ENCODE measurements around the gene GCHFR. TPM values are rescaled to one million over a fixed set of nuclear protein-coding genes. Genes with fewer than 3 reads are reported as not detected.

Gene GCHFR
- polyA plus RNA-seq, 1 of the 3 experiments (the other 2 are of a cell fraction) = 0.67 TPM

DNA sequence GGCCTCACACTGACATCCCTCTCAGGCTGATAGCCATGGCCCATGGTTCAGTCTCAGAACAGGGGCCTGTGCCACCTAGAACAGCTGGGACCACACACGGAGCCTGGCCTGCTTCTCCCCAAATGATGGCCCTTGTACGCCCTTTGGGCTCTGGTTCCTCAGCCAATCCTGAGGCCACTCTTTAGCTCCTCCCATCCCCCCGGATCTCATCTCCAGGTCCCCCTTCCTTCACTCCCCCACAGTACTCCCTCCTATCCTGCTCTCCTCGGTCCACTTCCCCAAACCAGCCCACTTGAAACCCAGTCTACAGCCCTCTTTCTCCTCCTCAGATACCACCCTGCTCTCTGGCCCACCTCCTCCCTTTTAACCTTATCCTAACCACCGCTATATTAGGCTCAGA, 25.3 kb downstream of the GCHFR start:
- POLR2A ChIA-PET = no interaction called here
- H3F3A ChIP-seq (replicated peaks; ENCODE audit: insufficient read depth) = peaks cover 14% of the 10 kb centered on the region
- H3K27me3 ChIP-seq (ENCODE audit: insufficient read depth) = no peaks in the 10 kb centered on the region
- no peaks in the 10 kb centered on the region for H3K9me2 ChIP-seq
- peaks cover 56% of the 10 kb centered on the region for H3K79me2 ChIP-seq (ENCODE audit: insufficient read depth)
- no peak overlapping the region for H3K4me2 ChIP-seq
- H3K9me3 ChIP-seq = no peaks in the 10 kb centered on the region
- H3K36me3 ChIP-seq (replicated peaks in 1 of 2; ENCODE audit: control insufficient read depth in 1 of 2, insufficient read depth in 2 of 2, low read length in 1 of 2) = peaks cover 0 to 5% of the 10 kb centered on the region in 2 experiments
- no peak overlapping the region; a peak in 1 of 4 replicates for H3K27ac ChIP-seq (ENCODE audit: low read depth in 2 of 2, low read length in 1 of 2)
- no peak overlapping the region for H3K4me3 ChIP-seq (ENCODE audit: low read depth in 2 of 2, low read length in 1 of 2)
- WGBS (ENCODE audit: low lambda C conversion rate) = 93% methylated on average over 5 of the region's 5 CpGs
- CTCF ChIA-PET = interaction anchor here (0.6 to 31.8 kb wide), 5 partner anchors 15 to 105 kb away, joined by 3 to 555 read pairs (median 4); partner anchors contain the start of genes RMDN3 and VPS18
- no peak for DNase-seq
- H3K4me1 ChIP-seq (ENCODE audit: control insufficient read depth in 1 of 2, insufficient read depth in 2 of 2, low read depth in 1 of 2, low read length in 1 of 2) = peaks cover 2 to 16% of the 10 kb centered on the region in 2 experiments; a peak in 3 of 4 replicates
- H4K20me1 ChIP-seq (ENCODE audit: insufficient read depth) = peaks cover 19% of the 10 kb centered on the region
- no peak overlapping the region for H2AFZ ChIP-seq (ENCODE audit: low read depth)
- no peak overlapping the region for H3K9ac ChIP-seq
- no peak for TF ChIP-seq YY1 (IDR thresholded peaks at IDR 0.05; ENCODE audit: low read depth)
- no peak for TF ChIP-seq RAD21 (IDR thresholded peaks at IDR 0.05; ENCODE audit: low read length)
- TF ChIP-seq NRF1 (IDR thresholded peaks at IDR 0.05; ENCODE audit: low read depth, low read length) = no peak
- TF ChIP-seq JUND (IDR thresholded peaks at IDR 0.05) = no peak
- TF ChIP-seq ELF1 (IDR thresholded peaks at IDR 0.05) = no peak
- TF ChIP-seq, protein P1, sequence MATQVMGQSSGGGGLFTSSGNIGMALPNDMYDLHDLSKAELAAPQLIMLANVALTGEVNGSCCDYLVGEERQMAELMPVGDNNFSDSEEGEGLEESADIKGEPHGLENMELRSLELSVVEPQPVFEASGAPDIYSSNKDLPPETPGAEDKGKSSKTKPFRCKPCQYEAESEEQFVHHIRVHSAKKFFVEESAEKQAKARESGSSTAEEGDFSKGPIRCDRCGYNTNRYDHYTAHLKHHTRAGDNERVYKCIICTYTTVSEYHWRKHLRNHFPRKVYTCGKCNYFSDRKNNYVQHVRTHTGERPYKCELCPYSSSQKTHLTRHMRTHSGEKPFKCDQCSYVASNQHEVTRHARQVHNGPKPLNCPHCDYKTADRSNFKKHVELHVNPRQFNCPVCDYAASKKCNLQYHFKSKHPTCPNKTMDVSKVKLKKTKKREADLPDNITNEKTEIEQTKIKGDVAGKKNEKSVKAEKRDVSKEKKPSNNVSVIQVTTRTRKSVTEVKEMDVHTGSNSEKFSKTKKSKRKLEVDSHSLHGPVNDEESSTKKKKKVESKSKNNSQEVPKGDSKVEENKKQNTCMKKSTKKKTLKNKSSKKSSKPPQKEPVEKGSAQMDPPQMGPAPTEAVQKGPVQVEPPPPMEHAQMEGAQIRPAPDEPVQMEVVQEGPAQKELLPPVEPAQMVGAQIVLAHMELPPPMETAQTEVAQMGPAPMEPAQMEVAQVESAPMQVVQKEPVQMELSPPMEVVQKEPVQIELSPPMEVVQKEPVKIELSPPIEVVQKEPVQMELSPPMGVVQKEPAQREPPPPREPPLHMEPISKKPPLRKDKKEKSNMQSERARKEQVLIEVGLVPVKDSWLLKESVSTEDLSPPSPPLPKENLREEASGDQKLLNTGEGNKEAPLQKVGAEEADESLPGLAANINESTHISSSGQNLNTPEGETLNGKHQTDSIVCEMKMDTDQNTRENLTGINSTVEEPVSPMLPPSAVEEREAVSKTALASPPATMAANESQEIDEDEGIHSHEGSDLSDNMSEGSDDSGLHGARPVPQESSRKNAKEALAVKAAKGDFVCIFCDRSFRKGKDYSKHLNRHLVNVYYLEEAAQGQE (IDR thresholded peaks at IDR 0.05; ENCODE audit: low read depth, low read length) = no peak
- TF ChIP-seq NFIC (IDR thresholded peaks at IDR 0.05; ENCODE audit: borderline replicate concordance) = no peak
- no peak for TF ChIP-seq SMC3 (IDR thresholded peaks at IDR 0.05; ENCODE audit: low read depth, low read length)
- TF ChIP-seq TAF1 (IDR thresholded peaks at IDR 0.05; ENCODE audit: borderline replicate concordance, low read depth, low read length) = no peak
- TF ChIP-seq TCF12 (IDR thresholded peaks at IDR 0.05) = no peak
- TF ChIP-seq FOXJ3 (CRISPR knock-in tag; IDR thresholded peaks at IDR 0.05) = no peak
- TF ChIP-seq, protein P2, sequence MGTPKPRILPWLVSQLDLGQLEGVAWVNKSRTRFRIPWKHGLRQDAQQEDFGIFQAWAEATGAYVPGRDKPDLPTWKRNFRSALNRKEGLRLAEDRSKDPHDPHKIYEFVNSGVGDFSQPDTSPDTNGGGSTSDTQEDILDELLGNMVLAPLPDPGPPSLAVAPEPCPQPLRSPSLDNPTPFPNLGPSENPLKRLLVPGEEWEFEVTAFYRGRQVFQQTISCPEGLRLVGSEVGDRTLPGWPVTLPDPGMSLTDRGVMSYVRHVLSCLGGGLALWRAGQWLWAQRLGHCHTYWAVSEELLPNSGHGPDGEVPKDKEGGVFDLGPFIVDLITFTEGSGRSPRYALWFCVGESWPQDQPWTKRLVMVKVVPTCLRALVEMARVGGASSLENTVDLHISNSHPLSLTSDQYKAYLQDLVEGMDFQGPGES (IDR thresholded peaks at IDR 0.05; ENCODE audit: low read depth, low read length) = no peak
- no peak for TF ChIP-seq POLR2AphosphoS5 (IDR thresholded peaks at IDR 0.05; ENCODE audit: low read depth, low read length)
- TF ChIP-seq, protein P3, sequence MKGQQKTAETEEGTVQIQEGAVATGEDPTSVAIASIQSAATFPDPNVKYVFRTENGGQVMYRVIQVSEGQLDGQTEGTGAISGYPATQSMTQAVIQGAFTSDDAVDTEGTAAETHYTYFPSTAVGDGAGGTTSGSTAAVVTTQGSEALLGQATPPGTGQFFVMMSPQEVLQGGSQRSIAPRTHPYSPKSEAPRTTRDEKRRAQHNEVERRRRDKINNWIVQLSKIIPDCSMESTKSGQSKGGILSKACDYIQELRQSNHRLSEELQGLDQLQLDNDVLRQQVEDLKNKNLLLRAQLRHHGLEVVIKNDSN (IDR thresholded peaks at IDR 0.05; ENCODE audit: borderline replicate concordance, low read depth) = no peak
- no peak for TF ChIP-seq ZBTB33 (IDR thresholded peaks at IDR 0.05; ENCODE audit: borderline replicate concordance, low read depth)
- no peak for TF ChIP-seq FOXM1 (IDR thresholded peaks at IDR 0.05; ENCODE audit: low read depth)
- no peak for TF ChIP-seq RCOR1 (IDR thresholded peaks at IDR 0.05; ENCODE audit: low read length)
- TF ChIP-seq EP300 (IDR thresholded peaks at IDR 0.05; ENCODE audit: borderline replicate concordance in 1 of 2, low read depth in 1 of 2, low read length in 1 of 2) = no peak
- TF ChIP-seq, protein P4, sequence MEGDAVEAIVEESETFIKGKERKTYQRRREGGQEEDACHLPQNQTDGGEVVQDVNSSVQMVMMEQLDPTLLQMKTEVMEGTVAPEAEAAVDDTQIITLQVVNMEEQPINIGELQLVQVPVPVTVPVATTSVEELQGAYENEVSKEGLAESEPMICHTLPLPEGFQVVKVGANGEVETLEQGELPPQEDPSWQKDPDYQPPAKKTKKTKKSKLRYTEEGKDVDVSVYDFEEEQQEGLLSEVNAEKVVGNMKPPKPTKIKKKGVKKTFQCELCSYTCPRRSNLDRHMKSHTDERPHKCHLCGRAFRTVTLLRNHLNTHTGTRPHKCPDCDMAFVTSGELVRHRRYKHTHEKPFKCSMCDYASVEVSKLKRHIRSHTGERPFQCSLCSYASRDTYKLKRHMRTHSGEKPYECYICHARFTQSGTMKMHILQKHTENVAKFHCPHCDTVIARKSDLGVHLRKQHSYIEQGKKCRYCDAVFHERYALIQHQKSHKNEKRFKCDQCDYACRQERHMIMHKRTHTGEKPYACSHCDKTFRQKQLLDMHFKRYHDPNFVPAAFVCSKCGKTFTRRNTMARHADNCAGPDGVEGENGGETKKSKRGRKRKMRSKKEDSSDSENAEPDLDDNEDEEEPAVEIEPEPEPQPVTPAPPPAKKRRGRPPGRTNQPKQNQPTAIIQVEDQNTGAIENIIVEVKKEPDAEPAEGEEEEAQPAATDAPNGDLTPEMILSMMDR (IDR thresholded peaks at IDR 0.05) = no peak

All from SK-N-SH (cell line).